BLaER1 (cell line): ENCODE measurements around the gene HPCAL4.

Experiments
- H3K27ac ChIP-seq: shearing (Covaris generic); formaldehyde crosslinking; 2 replicates; pipeline ENCODE4 v1.8.1; 2022
- H3K27me3 ChIP-seq: shearing (Covaris generic); formaldehyde crosslinking; 2 replicates; pipeline ENCODE4 v1.8.1; 2022
- H3K36me3 ChIP-seq: shearing (Covaris generic); formaldehyde crosslinking; 2 replicates; pipeline ENCODE4 v1.8.1; 2022
- H3K4me1 ChIP-seq: shearing (Covaris generic); formaldehyde crosslinking; 2 replicates; pipeline ENCODE4 v1.8.1; 2022
- H3K4me2 ChIP-seq: shearing (Covaris generic); formaldehyde crosslinking; 2 replicates; pipeline ENCODE4 v1.8.1; 2022
- H3K4me3 ChIP-seq: shearing (Covaris generic); formaldehyde crosslinking; 2 replicates; pipeline ENCODE4 v1.8.1; 2022
- H3K9ac ChIP-seq: shearing (Covaris generic); formaldehyde crosslinking; 2 replicates; pipeline ENCODE4 v1.8.1; 2022
- H3K9me3 ChIP-seq: shearing (Covaris generic); formaldehyde crosslinking; 2 replicates; pipeline ENCODE4 v1.8.1; 2022
- H4K20me1 ChIP-seq: shearing (Covaris generic); formaldehyde crosslinking; 2 replicates; pipeline ENCODE4 v1.8.1; 2022
- Cebpa-rat ChIP-seq: shearing (Covaris generic); IDR thresholded peaks from 2 replicates; pipeline ENCODE4 v1.8.1; 2022

HPCAL4 gene

GRCh38 chr1:39707506-39707905 lies 16.3 kb upstream of the HPCAL4 start:
- Histone ChIP-seq H3K4me3 (no peak overlapping the region), H3K4me1 (peaks cover 20% of the 10 kb centered on the region), H3K4me2 (no peak overlapping the region), H3K36me3 (no peaks in the 10 kb centered on the region), H3K27me3 (no peaks in the 10 kb centered on the region), H3K27ac (no peak overlapping the region), H3K9me3 (no peaks in the 10 kb centered on the region), H4K20me1 (no peaks in the 10 kb centered on the region), H3K9ac (no peak overlapping the region)
- no peak for TF ChIP-seq Cebpa-rat

DNA sequence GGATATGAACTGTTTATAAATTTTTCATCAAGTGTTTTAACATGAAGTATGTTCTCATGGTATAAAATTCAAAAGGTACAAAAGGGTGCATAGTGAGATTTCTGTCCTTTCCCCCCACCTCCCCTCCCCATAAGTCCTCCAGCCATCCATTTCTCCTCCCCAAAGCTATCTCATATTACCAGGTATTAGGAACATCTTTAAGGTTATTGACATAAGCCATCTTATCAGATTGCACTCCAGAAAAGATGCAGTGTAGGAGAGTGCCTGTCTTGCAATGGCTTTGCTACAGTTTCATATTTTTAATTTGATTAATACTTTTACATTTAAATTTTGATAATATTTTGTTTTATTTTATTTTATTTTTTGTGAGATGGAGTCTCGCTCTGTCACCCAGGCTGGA lies 13.5 kb upstream of the HPCAL4 start:
- TF ChIP-seq Cebpa-rat: no peak
- Histone ChIP-seq H3K27me3 (no peaks in the 10 kb centered on the region), H3K4me3 (no peak overlapping the region)

DNA sequence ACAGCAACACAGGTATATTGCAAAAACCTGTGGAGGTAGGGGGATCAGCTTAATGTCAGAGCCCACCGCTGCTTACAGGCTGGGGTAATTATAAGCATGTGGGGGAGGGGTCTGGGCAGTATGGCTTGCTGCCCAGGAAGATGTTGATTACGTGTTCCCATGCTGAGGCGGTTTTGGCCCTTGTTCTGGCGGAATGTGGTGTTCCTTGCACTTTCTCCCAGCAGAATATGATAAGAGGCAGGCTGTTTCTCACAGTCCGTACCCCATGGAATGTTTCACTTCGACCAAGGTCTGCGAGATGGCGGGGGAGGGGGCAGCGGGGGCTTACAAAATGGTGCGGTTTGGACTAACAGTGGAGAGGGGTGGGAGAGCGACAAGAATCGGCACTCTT lies 9.8 kb upstream of the HPCAL4 start:
- no peaks in the 10 kb centered on the region for H3K9me3 ChIP-seq
- no peak for TF ChIP-seq Cebpa-rat
- no peaks in the 10 kb centered on the region for H4K20me1 ChIP-seq
- no peak overlapping the region for H3K9ac ChIP-seq
- no peaks in the 10 kb centered on the region for H3K27me3 ChIP-seq
- H3K27ac ChIP-seq: no peak overlapping the region
- no peak overlapping the region for H3K4me2 ChIP-seq
- H3K4me1 ChIP-seq: peaks cover 10% of the 10 kb centered on the region
- no peak overlapping the region for H3K4me3 ChIP-seq
- H3K36me3 ChIP-seq: no peaks in the 10 kb centered on the region

More for the DNA sequence above, 13.5 kb upstream of the HPCAL4 start:
- H4K20me1 ChIP-seq: no peaks in the 10 kb centered on the region
- no peaks in the 10 kb centered on the region for H3K36me3 ChIP-seq
- H3K27ac ChIP-seq: no peak overlapping the region
- H3K9me3 ChIP-seq: no peaks in the 10 kb centered on the region
- no peak overlapping the region for H3K9ac ChIP-seq
- H3K4me2 ChIP-seq: no peak overlapping the region
- peaks cover 20% of the 10 kb centered on the region for H3K4me1 ChIP-seq

GRCh38 chr1:39700348-39700747 lies 9.1 kb upstream of the HPCAL4 start:
- Histone ChIP-seq H3K9me3 (no peaks in the 10 kb centered on the region), H3K4me1 (peaks cover 3% of the 10 kb centered on the region; the same call in 1 of the 2 replicates), H3K9ac (no peak overlapping the region), H3K27ac (no peak overlapping the region), H4K20me1 (no peaks in the 10 kb centered on the region), H3K27me3 (no peaks in the 10 kb centered on the region), H3K4me2 (no peak overlapping the region), H3K36me3 (no peaks in the 10 kb centered on the region), H3K4me3 (no peak overlapping the region)
- no peak for TF ChIP-seq Cebpa-rat

GRCh38 chr1:39699419-39699818 lies 8.2 kb upstream of the HPCAL4 start:
- no peak for TF ChIP-seq Cebpa-rat
- no peak overlapping the region for H3K27ac ChIP-seq
- H3K4me3 ChIP-seq: no peak overlapping the region
- H3K27me3 ChIP-seq: no peaks in the 10 kb centered on the region
- H3K9me3 ChIP-seq: no peaks in the 10 kb centered on the region
- H3K4me1 ChIP-seq: no peaks in the 10 kb centered on the region
- H3K9ac ChIP-seq: no peak overlapping the region
- no peak overlapping the region for H3K4me2 ChIP-seq
- no peaks in the 10 kb centered on the region for H4K20me1 ChIP-seq
- H3K36me3 ChIP-seq: no peaks in the 10 kb centered on the region

DNA sequence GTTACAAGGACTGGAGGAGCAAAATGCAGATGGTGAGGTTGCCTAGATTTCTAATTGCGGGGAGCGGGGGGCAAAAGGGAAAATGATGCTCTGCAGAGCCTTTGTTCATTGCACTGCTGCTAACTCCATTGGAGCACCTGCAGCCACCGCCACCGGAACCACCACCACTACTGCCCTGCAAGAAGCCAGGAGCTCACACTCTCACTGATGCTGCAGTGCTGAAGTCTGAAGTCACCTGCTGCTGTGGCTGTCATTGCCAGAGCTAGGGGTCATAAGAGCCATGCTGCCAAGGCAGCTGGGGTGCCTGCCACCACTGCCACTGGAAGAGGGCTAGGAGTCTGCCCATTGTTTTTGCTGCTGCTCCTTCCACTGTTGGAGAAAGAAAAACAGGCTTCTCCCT lies 7.3 kb upstream of the HPCAL4 start:
- H3K4me3 ChIP-seq: no peak overlapping the region
- H4K20me1 ChIP-seq: no peaks in the 10 kb centered on the region
- no peaks in the 10 kb centered on the region for H3K27me3 ChIP-seq
- no peaks in the 10 kb centered on the region for H3K36me3 ChIP-seq
- H3K4me1 ChIP-seq: no peaks in the 10 kb centered on the region
- H3K9me3 ChIP-seq: no peaks in the 10 kb centered on the region
- H3K4me2 ChIP-seq: no peak overlapping the region
- no peak for TF ChIP-seq Cebpa-rat
- H3K9ac ChIP-seq: no peak overlapping the region
- H3K27ac ChIP-seq: no peak overlapping the region

GRCh38 chr1:39696448-39696847 lies 5.2 kb upstream of the HPCAL4 start:
- H4K20me1 ChIP-seq: no peaks in the 10 kb centered on the region
- no peaks in the 10 kb centered on the region for H3K36me3 ChIP-seq

DNA sequence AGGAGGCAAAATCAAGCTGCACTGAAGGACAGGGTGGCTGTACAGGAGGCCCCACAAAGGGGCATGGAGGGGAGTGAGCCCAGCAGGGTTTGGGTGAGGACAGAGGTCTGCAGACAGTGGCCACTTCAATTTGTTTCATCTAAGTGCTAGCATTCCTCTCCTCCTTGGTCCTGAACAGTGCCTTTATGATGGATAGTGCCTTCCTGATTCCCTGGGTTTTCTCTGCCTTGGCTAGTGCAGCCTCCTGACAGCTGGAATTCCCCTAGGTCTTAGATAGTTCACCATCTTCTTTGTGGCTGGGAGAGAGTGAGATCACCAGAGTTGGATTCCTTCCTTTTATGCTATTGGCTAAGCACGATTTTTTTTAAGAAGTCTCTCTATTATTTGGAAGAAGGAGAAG lies 3.8 kb upstream of the HPCAL4 start:
- Histone ChIP-seq H3K4me3 (no peak overlapping the region), H3K27ac (no peak overlapping the region), H3K4me2 (no peak overlapping the region), H3K9me3 (no peaks in the 10 kb centered on the region), H3K27me3 (peaks cover 24% of the 10 kb centered on the region; the same call in 1 of the 2 replicates), H3K4me1 (peaks cover 12% of the 10 kb centered on the region), H3K9ac (no peak overlapping the region), H3K36me3 (no peaks in the 10 kb centered on the region), H4K20me1 (0 out of 2 replicates have a peak, but pooled peaks cover 6% of the 10 kb centered on the region)
- TF ChIP-seq Cebpa-rat: no peak

More at GRCh38 chr1:39696448-39696847, 5.2 kb upstream of the HPCAL4 start:
- Histone ChIP-seq H3K27me3 (peaks cover 11% of the 10 kb centered on the region; the same call in 1 of the 2 replicates), H3K9ac (no peak overlapping the region), H3K4me2 (no peak overlapping the region), H3K4me1 (0 out of 2 replicates have a peak, but pooled peaks cover 4% of the 10 kb centered on the region), H3K9me3 (no peaks in the 10 kb centered on the region), H3K4me3 (no peak overlapping the region), H3K27ac (no peak overlapping the region)
- no peak for TF ChIP-seq Cebpa-rat

GRCh38 chr1:39694026-39694425 lies 2.8 kb upstream of the HPCAL4 start:
- Histone ChIP-seq H3K36me3 (no peaks in the 10 kb centered on the region), H3K9ac (no peak overlapping the region), H3K4me3 (no peak overlapping the region), H3K27ac (no peak overlapping the region), H4K20me1 (0 out of 2 replicates have a peak, but pooled peaks cover 6% of the 10 kb centered on the region), H3K27me3 (peaks cover 24% of the 10 kb centered on the region; the same call in 1 of the 2 replicates), H3K4me2 (no peak overlapping the region), H3K9me3 (no peaks in the 10 kb centered on the region), H3K4me1 (peaks cover 20% of the 10 kb centered on the region)
- TF ChIP-seq Cebpa-rat: no peak

GRCh38 chr1:39692152-39693074 lies 1.2 kb upstream of the HPCAL4 start:
- Histone ChIP-seq H4K20me1 (0 out of 2 replicates have a peak, but pooled peaks cover 6% of the 10 kb centered on the region), H3K4me2 (no peak overlapping the region), H3K36me3 (no peaks in the 10 kb centered on the region), H3K27ac (no peak overlapping the region), H3K4me1 (peaks cover 20% of the 10 kb centered on the region), H3K9ac (no peak overlapping the region), H3K27me3 (peaks cover 24% of the 10 kb centered on the region; the same call in 1 of the 2 replicates), H3K9me3 (no peaks in the 10 kb centered on the region), H3K4me3 (no peak overlapping the region)
- TF ChIP-seq Cebpa-rat: no peak
